CD4-positive, alpha-beta T cell (primary cell): ENCODE results near the gene HIPK2. TPM values are rescaled to one million over a fixed set of nuclear protein-coding genes. Genes with fewer than 3 reads are reported as not detected.

ENCODE experiments used
- ATAC-seq: fragments of 200-7000 bp; cut with Tn5 transposase; one replicate; pipeline ENCODE4 v1.10.0; 2022; ENCODE audit warnings: mild to moderate bottlenecking; ENCODE audit not compliant: poor library complexity
- CTCF ChIA-PET: fragments of 350-600 bp; sonication (Branson Sonifier 250); formaldehyde crosslinking; loops from one replicate; lab custom pipeline; 2021; ENCODE audit warnings: antibody characterized with exemption, inconsistent platforms; lab: Charles Lee
- POLR2A ChIA-PET: fragments of 350-600 bp; sonication (Branson Sonifier 250); formaldehyde crosslinking; loops from one replicate; lab custom pipeline; 2021; ENCODE audit warnings: antibody characterized with exemption, inconsistent platforms; lab: Charles Lee
- DNase-seq, 14 experiments: peaks; one replicate each; pipeline ENCODE4 v3.0.0-alpha.2; 2013 to 2020; ENCODE audit warnings: mixed read lengths in 2 of 14
- H3K27ac ChIP-seq, 2 donors: one replicate each; pipeline versions ENCODE4 v1.5.1 to v1.7.0; 2013; ENCODE audit warnings: low read length in 2 of 2, low read depth in 1 of 2, mild to moderate bottlenecking in 1 of 2
- H3K27me3 ChIP-seq, 2 experiments: 1 replicate in 1 of 2; 2 replicates in 1 of 2; pipeline versions ENCODE4 v1.6.1 to v1.7.0; 2013; ENCODE audit warnings: low read length in 2 of 2, control low read depth in 1 of 2, mild to moderate bottlenecking in 1 of 2, moderate library complexity in 1 of 2; ENCODE audit not compliant: insufficient read depth in 2 of 2, control insufficient read depth in 1 of 2
- H3K36me3 ChIP-seq: one replicate; pipeline ENCODE4 v1.6.1; 2013; ENCODE audit warnings: low read length, control low read depth; ENCODE audit not compliant: insufficient read depth
- H3K4me1 ChIP-seq: one replicate; pipeline ENCODE4 v1.6.1; 2013; ENCODE audit warnings: low read length, control low read depth; ENCODE audit not compliant: insufficient read depth
- H3K4me3 ChIP-seq: one replicate; pipeline ENCODE4 v1.5.1; 2013; ENCODE audit warnings: mild to moderate bottlenecking, low read length, moderate library complexity
- H3K9me3 ChIP-seq, 2 experiments: 1 replicate in 1 of 2; 2 replicates in 1 of 2; pipeline versions ENCODE4 v1.6.1 to v1.7.0; 2013; ENCODE audit warnings: low read length in 2 of 2, mild to moderate bottlenecking in 2 of 2, control low read depth in 1 of 2, moderate library complexity in 1 of 2; ENCODE audit not compliant: control insufficient read depth in 1 of 2, insufficient read depth in 1 of 2
- H3K27ac Mint-ChIP-seq: one replicate; pipeline ENCODE4 v1.8.0; 2020; ENCODE audit warnings: mixed read lengths
- H3K27me3 Mint-ChIP-seq: one replicate; pipeline ENCODE4 v1.8.0; 2021; ENCODE audit warnings: mixed read lengths
- H3K36me3 Mint-ChIP-seq: one replicate; pipeline ENCODE4 v1.8.0; 2021; ENCODE audit warnings: low read depth, mixed read lengths
- H3K4me1 Mint-ChIP-seq: one replicate; pipeline ENCODE4 v1.8.0; 2021; ENCODE audit warnings: low read depth, mixed read lengths
- H3K4me3 Mint-ChIP-seq: one replicate; pipeline ENCODE4 v1.8.0; 2020; ENCODE audit warnings: mild to moderate bottlenecking, mixed read lengths
- H3K9me3 Mint-ChIP-seq: one replicate; pipeline ENCODE4 v1.8.0; 2020; ENCODE audit warnings: mixed read lengths
- intact Hi-C, 2 experiments: fragments of 100-400 bp; cut with DNase I in 1 of 2; cut with micrococcal nuclease in 1 of 2; formaldehyde crosslinking; loops; one replicate each; pipeline versions ENCODE4 v1.15.1 to v1.9.0; 2023 to 2025; cut with DNase I, micrococcal nuclease
- total RNA-seq, 174 experiments: library from RNA in 2 of 174; stranded (reverse) in 2 of 174; gene quantifications; one replicate each; pipeline ENCODE4 v1.2.3 and lab custom pipeline; 2021 to 2026
- TF ChIP-seq, protein P1 (sequence below): fragments of 200-600 bp; IDR thresholded peaks from one replicate; pipeline ENCODE4 v1.8.0; 2022; ENCODE audit warnings: antibody characterized with exemption, mild to moderate bottlenecking

Gene HIPK2
- total RNA-seq, 2 experiments from 2014 or later, result 36.5 to 37.0 TPM

DNA sequence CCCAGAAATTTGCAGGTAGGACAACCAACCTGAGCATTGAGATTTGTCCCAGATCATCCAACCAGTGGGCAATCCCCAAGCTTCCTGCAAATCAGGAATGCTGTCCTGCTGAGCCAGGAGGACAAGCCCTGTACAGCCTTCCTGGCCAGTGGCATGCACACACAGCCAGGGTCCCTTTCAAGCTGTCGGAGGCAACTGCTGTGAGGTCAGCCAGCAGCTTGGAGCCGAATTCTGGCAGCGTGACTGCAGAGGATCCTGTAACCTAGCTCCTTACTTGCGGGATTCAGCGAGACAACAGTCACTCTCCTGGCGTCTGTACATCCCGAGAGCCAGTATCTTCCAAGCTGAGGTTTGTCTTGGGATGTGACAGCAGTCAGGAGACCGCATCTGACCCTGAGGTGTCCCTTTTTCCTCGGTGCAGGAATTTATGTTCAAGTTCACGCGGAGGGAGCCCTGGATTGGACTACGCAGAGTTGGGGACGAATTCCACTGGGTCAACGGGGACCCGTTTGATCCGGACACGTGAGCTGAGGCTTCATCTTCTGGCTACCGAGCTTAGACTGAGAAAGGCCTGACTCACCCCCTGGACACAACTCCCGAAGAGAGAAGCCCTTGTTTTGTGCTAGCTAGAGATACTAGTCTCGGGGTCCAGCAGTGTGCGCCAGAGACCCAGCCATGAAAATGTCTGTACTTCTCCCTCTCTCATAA lies 236.0 kb downstream of the HIPK2 start:
- Histone ChIP-seq H3K4me3 (no peak overlapping the region), H3K9me3 (peaks cover 0 to 4% of the 10 kb centered on the region in 2 experiments), H3K27me3 (no peaks in the 10 kb centered on the region), H3K4me1 (no peaks in the 10 kb centered on the region), H3K36me3 (no peaks in the 10 kb centered on the region), H3K27ac (no peak overlapping the region)
- TF ChIP-seq, protein P1, sequence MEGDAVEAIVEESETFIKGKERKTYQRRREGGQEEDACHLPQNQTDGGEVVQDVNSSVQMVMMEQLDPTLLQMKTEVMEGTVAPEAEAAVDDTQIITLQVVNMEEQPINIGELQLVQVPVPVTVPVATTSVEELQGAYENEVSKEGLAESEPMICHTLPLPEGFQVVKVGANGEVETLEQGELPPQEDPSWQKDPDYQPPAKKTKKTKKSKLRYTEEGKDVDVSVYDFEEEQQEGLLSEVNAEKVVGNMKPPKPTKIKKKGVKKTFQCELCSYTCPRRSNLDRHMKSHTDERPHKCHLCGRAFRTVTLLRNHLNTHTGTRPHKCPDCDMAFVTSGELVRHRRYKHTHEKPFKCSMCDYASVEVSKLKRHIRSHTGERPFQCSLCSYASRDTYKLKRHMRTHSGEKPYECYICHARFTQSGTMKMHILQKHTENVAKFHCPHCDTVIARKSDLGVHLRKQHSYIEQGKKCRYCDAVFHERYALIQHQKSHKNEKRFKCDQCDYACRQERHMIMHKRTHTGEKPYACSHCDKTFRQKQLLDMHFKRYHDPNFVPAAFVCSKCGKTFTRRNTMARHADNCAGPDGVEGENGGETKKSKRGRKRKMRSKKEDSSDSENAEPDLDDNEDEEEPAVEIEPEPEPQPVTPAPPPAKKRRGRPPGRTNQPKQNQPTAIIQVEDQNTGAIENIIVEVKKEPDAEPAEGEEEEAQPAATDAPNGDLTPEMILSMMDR, result no peak
- H3K36me3 Mint-ChIP-seq, result no peaks in the 10 kb centered on the region
- no peaks in the 10 kb centered on the region for H3K9me3 Mint-ChIP-seq
- ChIA-PET CTCF (no interaction called here), POLR2A (no interaction called here)
- intact Hi-C loops, result no loop called here
- H3K27ac Mint-ChIP-seq, result no peak overlapping the region
- DNase-seq (no peak), ATAC-seq (no peak)
- no peak overlapping the region for H3K4me3 Mint-ChIP-seq
- no peaks in the 10 kb centered on the region for H3K4me1 Mint-ChIP-seq
- no peaks in the 10 kb centered on the region for H3K27me3 Mint-ChIP-seq

DNA sequence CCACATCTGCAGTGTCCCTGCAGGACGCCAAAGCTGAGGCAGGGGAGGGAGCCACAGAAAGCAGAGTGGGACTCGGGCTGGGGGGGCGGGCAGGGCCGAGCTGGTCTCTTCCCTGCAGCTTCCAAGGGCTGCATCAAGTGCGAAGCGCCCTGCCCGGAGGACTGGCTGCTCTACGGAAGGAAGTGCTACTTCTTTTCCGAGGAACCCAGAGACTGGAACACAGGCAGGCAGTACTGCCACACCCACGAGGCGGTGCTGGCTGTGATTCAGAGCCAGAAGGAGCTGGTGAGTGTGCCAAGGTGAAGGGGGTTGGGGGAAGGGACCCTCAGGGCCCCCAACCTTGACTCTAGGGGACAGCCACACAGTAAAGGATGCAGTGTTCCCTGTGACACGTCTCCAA lies 237.6 kb downstream of the HIPK2 start:
- Histone ChIP-seq H3K27ac (no peak overlapping the region), H3K27me3 (no peaks in the 10 kb centered on the region), H3K36me3 (no peaks in the 10 kb centered on the region), H3K4me1 (no peaks in the 10 kb centered on the region), H3K9me3 (peaks cover 0 to 4% of the 10 kb centered on the region in 2 experiments), H3K4me3 (no peak overlapping the region)
- no peak overlapping the region for H3K27ac Mint-ChIP-seq
- no peaks in the 10 kb centered on the region for H3K27me3 Mint-ChIP-seq
- intact Hi-C loops, result no loop called here
- TF ChIP-seq, protein P1, result no peak
- CTCF ChIA-PET, result no interaction called here
- no peaks in the 10 kb centered on the region for H3K36me3 Mint-ChIP-seq
- ATAC-seq (no peak), DNase-seq (no peak)
- H3K4me1 Mint-ChIP-seq, result no peaks in the 10 kb centered on the region
- POLR2A ChIA-PET, result no interaction called here
- H3K4me3 Mint-ChIP-seq, result no peak overlapping the region
- H3K9me3 Mint-ChIP-seq, result no peaks in the 10 kb centered on the region

DNA sequence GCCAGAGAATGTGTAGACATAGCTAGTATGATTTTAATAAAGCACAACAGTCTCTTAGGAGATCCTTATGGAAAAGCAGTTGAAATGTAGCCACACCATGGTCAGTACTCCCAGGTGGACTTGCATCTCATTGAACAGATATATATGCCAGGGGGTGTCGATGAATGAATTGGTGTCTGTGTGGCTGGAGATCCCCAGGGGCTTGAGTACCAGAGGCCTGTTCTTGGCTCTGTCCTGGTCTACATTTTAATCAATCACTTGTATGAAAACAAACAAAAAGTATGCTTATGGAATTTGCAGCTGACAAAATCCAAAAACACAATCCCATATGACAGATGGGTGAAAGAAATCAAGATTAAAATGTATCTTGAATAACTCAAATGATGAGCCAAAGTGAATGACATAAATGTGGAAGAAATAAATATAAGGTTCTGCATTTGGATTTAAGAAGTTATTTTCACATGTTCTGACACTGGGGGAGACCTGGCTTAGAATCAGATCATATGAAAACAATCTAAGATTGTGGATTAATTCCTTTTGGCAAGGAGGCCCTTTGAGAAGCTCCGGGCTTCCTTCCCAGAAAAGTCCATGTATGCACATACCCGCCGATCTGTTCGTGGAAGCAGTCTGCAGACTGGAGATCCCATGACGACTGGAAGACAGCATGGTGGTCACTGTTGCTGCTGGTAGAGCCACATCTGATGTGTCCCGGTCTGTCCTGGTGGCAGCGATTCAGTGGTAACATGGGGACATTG lies 238.7 kb downstream of the HIPK2 start:
- no peaks in the 10 kb centered on the region for H3K9me3 Mint-ChIP-seq
- intact Hi-C loops, result no loop called here
- CTCF ChIA-PET, result no interaction called here

More for the DNA sequence above, 238.7 kb downstream of the HIPK2 start:
- Mint-ChIP-seq H3K27me3 (no peaks in the 10 kb centered on the region), H3K4me1 (no peaks in the 10 kb centered on the region), H3K36me3 (no peaks in the 10 kb centered on the region), H3K27ac (no peak overlapping the region), H3K4me3 (no peak overlapping the region)
- no peak overlapping the region for H3K27ac ChIP-seq
- no peak overlapping the region for H3K4me3 ChIP-seq
- no peaks in the 10 kb centered on the region for H3K4me1 ChIP-seq
- TF ChIP-seq, protein P1, result no peak
- DNase-seq (no peak), ATAC-seq (no peak)
- peaks cover 0 to under 1% of the 10 kb centered on the region in 2 experiments for H3K9me3 ChIP-seq
- POLR2A ChIA-PET, result no interaction called here
- H3K36me3 ChIP-seq, result no peaks in the 10 kb centered on the region
- H3K27me3 ChIP-seq, result no peaks in the 10 kb centered on the region
